Astrocyte of the spinal cord (primary cell): ENCODE results near the gene PURB.

Experiments
- DNase-seq: peaks from one replicate; pipeline ENCODE4 v3.0.0; 2011; ENCODE audit warnings: low read depth, low spot score
- H3K4me3 ChIP-seq: 2 replicates; pipeline ENCODE4 v1.5.1; 2011; ENCODE audit warnings: low read depth, mild to moderate bottlenecking, low read length, moderate library complexity
- in situ Hi-C: cut with HindIII; loops from 2 replicates; pipeline ENCODE4 v1.10.0; 2017; ENCODE audit warnings: low sequenced_read_pairs
- TF ChIP-seq, protein P1 (sequence below): IDR thresholded peaks from 2 replicates; pipeline ENCODE4 v1.5.1; 2012; ENCODE audit warnings: low read depth, mild to moderate bottlenecking, low read length, inconsistent platforms

The PURB gene

DNA sequence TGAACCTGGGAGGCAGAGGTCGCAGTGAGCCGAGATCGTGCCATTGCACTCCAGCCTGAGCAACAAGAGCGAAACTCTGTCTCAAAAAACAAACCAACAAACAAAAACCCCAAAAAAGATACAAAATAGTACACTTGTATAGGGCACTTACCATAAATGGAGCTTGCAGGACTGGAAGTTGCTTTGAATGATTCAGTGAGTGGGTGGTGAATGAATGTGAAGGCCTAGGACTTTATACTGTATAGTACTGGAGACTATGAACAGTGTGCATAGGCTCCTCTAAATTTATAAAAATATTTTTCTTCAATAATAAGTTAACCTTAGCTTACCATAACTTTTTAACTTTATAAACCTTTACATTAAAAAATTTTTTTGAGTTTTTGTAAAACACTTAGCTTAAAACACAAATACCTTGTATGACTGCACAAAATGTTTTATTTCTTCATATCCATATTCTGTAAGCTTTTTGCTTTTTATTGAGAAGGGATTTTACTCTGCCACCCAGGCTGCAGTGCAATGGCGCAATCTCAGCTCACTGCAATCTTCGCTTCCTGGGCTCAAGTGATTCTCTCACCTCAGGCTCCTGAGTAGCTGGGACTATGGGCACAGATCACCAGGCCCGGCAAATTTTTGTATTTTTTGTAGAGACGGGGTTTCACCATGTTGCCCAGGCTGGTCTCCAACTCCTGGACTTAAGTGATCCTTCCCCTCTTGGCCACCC is 30.5 kb downstream of the PURB start:
- TF ChIP-seq, protein P1, sequence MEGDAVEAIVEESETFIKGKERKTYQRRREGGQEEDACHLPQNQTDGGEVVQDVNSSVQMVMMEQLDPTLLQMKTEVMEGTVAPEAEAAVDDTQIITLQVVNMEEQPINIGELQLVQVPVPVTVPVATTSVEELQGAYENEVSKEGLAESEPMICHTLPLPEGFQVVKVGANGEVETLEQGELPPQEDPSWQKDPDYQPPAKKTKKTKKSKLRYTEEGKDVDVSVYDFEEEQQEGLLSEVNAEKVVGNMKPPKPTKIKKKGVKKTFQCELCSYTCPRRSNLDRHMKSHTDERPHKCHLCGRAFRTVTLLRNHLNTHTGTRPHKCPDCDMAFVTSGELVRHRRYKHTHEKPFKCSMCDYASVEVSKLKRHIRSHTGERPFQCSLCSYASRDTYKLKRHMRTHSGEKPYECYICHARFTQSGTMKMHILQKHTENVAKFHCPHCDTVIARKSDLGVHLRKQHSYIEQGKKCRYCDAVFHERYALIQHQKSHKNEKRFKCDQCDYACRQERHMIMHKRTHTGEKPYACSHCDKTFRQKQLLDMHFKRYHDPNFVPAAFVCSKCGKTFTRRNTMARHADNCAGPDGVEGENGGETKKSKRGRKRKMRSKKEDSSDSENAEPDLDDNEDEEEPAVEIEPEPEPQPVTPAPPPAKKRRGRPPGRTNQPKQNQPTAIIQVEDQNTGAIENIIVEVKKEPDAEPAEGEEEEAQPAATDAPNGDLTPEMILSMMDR, result no peak
- in situ Hi-C loops, result no loop called here
- DNase-seq, result no peak
- H3K4me3 ChIP-seq, result no peak overlapping the region

DNA sequence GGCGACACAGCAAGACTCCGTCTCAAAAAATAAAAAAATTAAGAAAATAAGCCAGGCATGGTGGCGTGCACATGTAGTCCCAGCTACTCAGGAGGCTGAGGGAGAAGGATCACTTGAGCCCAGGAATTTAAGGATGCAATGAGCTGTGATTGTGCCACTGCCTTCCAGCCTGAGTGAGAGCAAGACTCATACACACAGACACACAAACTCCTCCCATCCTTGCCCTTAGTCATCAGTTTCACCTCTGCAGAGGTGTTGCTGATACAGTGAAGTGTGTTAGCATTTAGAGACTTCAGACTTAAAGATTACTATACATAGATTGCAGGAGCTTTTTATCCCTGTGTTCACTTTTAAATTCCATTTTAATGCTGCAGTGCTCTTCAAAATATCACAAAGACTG is 31.9 kb downstream of the PURB start:
- in situ Hi-C loops, result no loop called here
- DNase-seq, result no peak
- no peak overlapping the region for H3K4me3 ChIP-seq

DNA sequence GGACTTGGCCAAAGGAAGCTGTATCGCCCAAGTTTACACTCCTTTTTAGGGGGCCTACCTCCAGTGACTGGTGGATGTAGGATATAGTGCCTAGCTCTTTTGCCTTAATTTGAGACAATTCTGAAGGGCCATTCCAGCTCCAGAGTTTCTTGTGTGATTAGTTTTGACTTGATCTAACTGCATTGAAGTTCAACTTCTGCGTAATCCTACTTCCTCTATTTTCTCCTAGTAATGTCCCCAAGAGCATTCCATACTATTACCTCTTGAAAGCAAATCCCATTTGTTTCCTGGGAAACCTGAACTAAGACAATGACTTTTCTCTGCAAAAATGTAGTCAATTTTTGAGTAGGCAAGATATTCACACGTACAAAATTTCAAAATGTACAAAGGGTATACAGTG is 32.7 kb downstream of the PURB start:
- TF ChIP-seq, protein P1, result no peak
- in situ Hi-C loops, result no loop called here
- no peak for DNase-seq
- H3K4me3 ChIP-seq, result no peak overlapping the region

More for the DNA sequence above, 31.9 kb downstream of the PURB start:
- TF ChIP-seq, protein P1, result no peak

DNA sequence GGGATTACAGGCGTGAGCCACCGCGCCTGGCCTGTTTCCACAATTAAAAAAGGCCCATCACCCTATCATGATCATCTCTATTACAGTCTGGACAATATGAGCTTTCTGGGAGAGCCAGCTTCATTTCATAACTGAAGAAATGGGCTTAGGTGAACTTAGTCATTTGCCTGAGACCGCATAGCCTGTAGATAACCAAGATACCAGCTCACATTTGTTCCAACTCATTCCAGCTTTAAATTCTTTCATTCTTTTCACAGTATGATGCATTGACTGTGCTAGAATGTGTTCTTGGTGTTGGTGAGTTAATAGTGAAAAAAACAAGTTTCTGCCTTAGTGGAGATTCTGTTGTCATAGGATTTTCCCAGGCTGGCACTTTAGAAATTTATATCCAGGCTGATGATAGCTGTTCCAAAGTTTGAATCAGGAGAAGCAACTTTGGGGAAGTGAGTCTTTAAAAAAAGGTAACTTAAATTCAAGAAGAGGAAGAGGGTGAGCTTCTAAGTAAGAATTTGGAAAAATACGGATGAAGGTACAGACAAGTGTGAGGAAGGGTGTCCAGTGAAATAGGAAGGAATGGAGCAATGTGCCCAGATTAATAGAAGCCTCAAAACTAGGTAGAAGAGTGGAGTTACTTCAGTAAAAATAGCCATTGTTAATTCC is 35.3 kb downstream of the PURB start:
- no peak for DNase-seq
- TF ChIP-seq, protein P1, result no peak
- no peak overlapping the region for H3K4me3 ChIP-seq
- in situ Hi-C loops, result no loop called here

DNA sequence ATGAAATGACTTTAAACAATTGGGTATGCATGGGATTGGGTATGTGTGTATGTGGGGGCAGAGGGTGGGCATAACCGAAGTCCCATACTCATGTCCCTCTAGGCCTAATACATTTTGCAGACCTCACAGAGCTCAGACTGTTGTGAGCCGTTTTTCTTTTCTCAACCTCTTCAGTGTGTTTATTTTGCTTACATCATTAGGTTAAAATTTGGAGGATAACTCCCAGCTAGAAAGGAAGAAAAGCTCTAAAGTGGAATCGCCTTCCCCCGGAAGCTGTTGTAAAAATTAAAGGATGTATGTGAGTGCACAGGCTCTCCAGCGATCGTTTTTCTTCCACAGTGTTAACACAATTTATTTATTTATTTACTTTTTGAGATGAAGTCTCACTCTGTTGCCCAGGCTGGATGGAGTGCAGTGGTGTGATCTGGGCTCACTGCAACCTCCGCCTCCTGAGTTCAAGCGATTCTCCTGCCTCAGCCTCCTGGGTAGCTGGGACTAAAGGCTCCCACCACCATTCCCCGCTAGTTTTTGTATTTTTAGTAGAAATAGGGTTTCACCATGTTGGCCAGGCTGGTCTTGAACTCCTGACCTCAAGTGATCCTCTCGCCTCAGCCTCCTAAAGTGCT is 36.0 kb downstream of the PURB start:
- TF ChIP-seq, protein P1, result no peak
- in situ Hi-C loops, result no loop called here
- no peak overlapping the region for H3K4me3 ChIP-seq
- no peak for DNase-seq

DNA sequence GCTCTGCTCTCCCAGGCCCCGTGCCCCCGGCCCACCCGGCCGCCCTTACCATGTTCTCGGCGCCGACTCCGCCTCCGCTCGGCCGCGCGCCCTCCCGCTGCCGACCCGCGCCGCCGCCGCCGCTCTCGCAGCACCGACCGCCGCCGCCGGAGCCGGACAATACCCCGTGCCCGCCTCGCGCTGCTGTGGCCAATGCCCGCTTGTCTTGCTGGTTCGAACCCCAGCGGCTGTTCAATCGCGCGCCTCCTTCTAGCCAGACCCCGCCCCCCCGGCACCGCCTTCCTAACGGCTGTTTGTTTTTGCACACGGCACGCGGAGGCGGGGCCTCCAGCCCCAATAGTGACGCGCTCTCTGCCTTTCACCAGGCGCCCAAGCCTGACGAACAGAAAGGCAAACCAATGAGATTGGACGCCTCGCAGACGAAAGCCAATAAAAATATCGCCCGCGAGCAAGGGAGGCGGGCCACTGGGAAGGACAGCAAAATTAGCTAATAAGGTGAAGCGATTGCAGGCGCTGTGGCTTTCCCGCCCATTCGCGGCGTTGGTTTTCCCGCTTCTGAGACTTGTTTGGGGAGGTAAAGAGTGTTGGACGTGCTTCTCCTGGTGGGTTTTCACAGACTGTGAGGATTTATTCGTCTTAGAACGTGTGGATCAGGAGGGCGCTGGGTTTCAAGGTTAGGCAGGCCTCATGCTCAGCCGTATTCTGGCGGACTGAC is 37.3 kb downstream of the PURB start, which contains the start of gene H2AZ2:
H2AZ2 (minus strand) TSS at position 168 of the 715 bp plus-strand sequence; CDS start at position 52, 116 bp downstream.
- TF ChIP-seq, protein P1, result no peak
- peak; percentile 100 for DNase-seq
- H3K4me3 ChIP-seq, result peak within 1 kb of the TSS; percentile 81
- in situ Hi-C loops, result no loop called here
